ENCODE measurements around the gene C16orf89.
"Not testable (repeated sequence)": the region's sequence is repeated elsewhere in the genome, so short reads cannot be mapped to it uniquely, and the experiment has no call there.

Gene C16orf89

GRCh38 chr16:5084099-5084731 is 18.5 kb upstream of the C16orf89 start:
- WGBS, 2 experiments (ENCODE audit: insufficient coverage in 2 of 2), result 84 to 89% methylated on average over 5 to 7 of the region's 11 CpGs
- not testable (repeated sequence) for H3K4me1 ChIP-seq (ENCODE audit: control insufficient read depth, insufficient read depth, low read length, poor library complexity, severe bottlenecking); H3K9me3 ChIP-seq (ENCODE audit: control insufficient read depth, low read length); H3K4me3 ChIP-seq (ENCODE audit: extremely low read depth, insufficient read depth, low read length, poor library complexity, severe bottlenecking); H3K27ac ChIP-seq (ENCODE audit: low read depth, low read length, severe bottlenecking)
- peaks cover 14% of the 10 kb centered on the region for H3K36me3 ChIP-seq (ENCODE audit: control insufficient read depth, insufficient read depth, low read length)

GRCh38 chr16:5083646-5084045 is 17.9 kb upstream of the C16orf89 start:
- peaks cover 17% of the 10 kb centered on the region for H3K36me3 ChIP-seq (ENCODE audit: control insufficient read depth, insufficient read depth, low read length)
- H3K4me1 ChIP-seq (ENCODE audit: control insufficient read depth, insufficient read depth, low read length, poor library complexity, severe bottlenecking); H3K27ac ChIP-seq (ENCODE audit: low read depth, low read length, severe bottlenecking); H3K9me3 ChIP-seq (ENCODE audit: control insufficient read depth, low read length); H3K4me3 ChIP-seq (ENCODE audit: extremely low read depth, insufficient read depth, low read length, poor library complexity, severe bottlenecking): not testable (repeated sequence)
- WGBS, 2 experiments (ENCODE audit: insufficient coverage in 2 of 2), result 85 to 89% methylated on average over 5 of the region's 9 CpGs

GRCh38 chr16:5080996-5081395 is 15.2 kb upstream of the C16orf89 start:
- H3K4me1 ChIP-seq (ENCODE audit: control insufficient read depth, insufficient read depth, low read length, poor library complexity, severe bottlenecking); H3K4me3 ChIP-seq (ENCODE audit: extremely low read depth, insufficient read depth, low read length, poor library complexity, severe bottlenecking); H3K27ac ChIP-seq (ENCODE audit: low read depth, low read length, severe bottlenecking); H3K9me3 ChIP-seq (ENCODE audit: control insufficient read depth, low read length): not testable (repeated sequence)
- WGBS, 2 experiments (ENCODE audit: insufficient coverage in 2 of 2), result 90 to 98% methylated on average over 2 to 5 of the region's 9 CpGs
- peaks cover 32% of the 10 kb centered on the region for H3K36me3 ChIP-seq (ENCODE audit: control insufficient read depth, insufficient read depth, low read length)

GRCh38 chr16:5080461-5080860 is 14.7 kb upstream of the C16orf89 start:
- H3K27ac ChIP-seq (ENCODE audit: low read depth, low read length, severe bottlenecking); H3K4me1 ChIP-seq (ENCODE audit: control insufficient read depth, insufficient read depth, low read length, poor library complexity, severe bottlenecking); H3K9me3 ChIP-seq (ENCODE audit: control insufficient read depth, low read length); H3K4me3 ChIP-seq (ENCODE audit: extremely low read depth, insufficient read depth, low read length, poor library complexity, severe bottlenecking): not testable (repeated sequence)
- WGBS, 2 experiments (ENCODE audit: insufficient coverage in 2 of 2), result 93 to 98% methylated on average over 7 to 11 of the region's 12 CpGs
- H3K36me3 ChIP-seq (ENCODE audit: control insufficient read depth, insufficient read depth, low read length), result peaks cover 34% of the 10 kb centered on the region

GRCh38 chr16:5078626-5079025 is 12.9 kb upstream of the C16orf89 start:
- WGBS, 2 experiments (ENCODE audit: insufficient coverage in 2 of 2), result 91 to 96% methylated on average over 5 to 14 of the region's 17 CpGs

GRCh38 chr16:5077304-5077703 is 11.5 kb upstream of the C16orf89 start:
- Histone ChIP-seq H3K4me3 (ENCODE audit: extremely low read depth, insufficient read depth, low read length, poor library complexity, severe bottlenecking) (no peak overlapping the region), H3K9me3 (ENCODE audit: control insufficient read depth, low read length) (no peaks in the 10 kb centered on the region), H3K36me3 (ENCODE audit: control insufficient read depth, insufficient read depth, low read length) (peaks cover 40% of the 10 kb centered on the region), H3K4me1 (ENCODE audit: control insufficient read depth, insufficient read depth, low read length, poor library complexity, severe bottlenecking) (no peaks in the 10 kb centered on the region), H3K27ac (ENCODE audit: low read depth, low read length, severe bottlenecking) (no peak overlapping the region)
- 95 to 96% methylated on average over 10 to 13 of the region's 13 CpGs for WGBS, 2 experiments (ENCODE audit: insufficient coverage in 2 of 2)

More at GRCh38 chr16:5078626-5079025, 12.9 kb upstream of the C16orf89 start:
- no peak overlapping the region for H3K27ac ChIP-seq (ENCODE audit: low read depth, low read length, severe bottlenecking)
- H3K4me3 ChIP-seq (ENCODE audit: extremely low read depth, insufficient read depth, low read length, poor library complexity, severe bottlenecking), result no peak overlapping the region
- H3K36me3 ChIP-seq (ENCODE audit: control insufficient read depth, insufficient read depth, low read length), result peaks cover 40% of the 10 kb centered on the region
- H3K9me3 ChIP-seq (ENCODE audit: control insufficient read depth, low read length), result no peaks in the 10 kb centered on the region
- no peaks in the 10 kb centered on the region for H3K4me1 ChIP-seq (ENCODE audit: control insufficient read depth, insufficient read depth, low read length, poor library complexity, severe bottlenecking)

GRCh38 chr16:5075637-5076036 is 9.9 kb upstream of the C16orf89 start:
- Histone ChIP-seq H3K36me3 (ENCODE audit: control insufficient read depth, insufficient read depth, low read length) (peaks cover 38% of the 10 kb centered on the region), H3K4me1 (ENCODE audit: control insufficient read depth, insufficient read depth, low read length, poor library complexity, severe bottlenecking) (no peaks in the 10 kb centered on the region), H3K27ac (ENCODE audit: low read depth, low read length, severe bottlenecking) (no peak overlapping the region), H3K9me3 (ENCODE audit: control insufficient read depth, low read length) (no peaks in the 10 kb centered on the region), H3K4me3 (ENCODE audit: extremely low read depth, insufficient read depth, low read length, poor library complexity, severe bottlenecking) (no peak overlapping the region)
- WGBS, 2 experiments (ENCODE audit: insufficient coverage in 2 of 2), result 85 to 94% methylated on average over 4 to 5 of the region's 5 CpGs

GRCh38 chr16:5073771-5074170 is 8.0 kb upstream of the C16orf89 start:
- peaks cover 33% of the 10 kb centered on the region for H3K36me3 ChIP-seq (ENCODE audit: control insufficient read depth, insufficient read depth, low read length)
- WGBS, 2 experiments (ENCODE audit: insufficient coverage in 2 of 2), result 92% methylated on average over 10 to 12 of the region's 15 CpGs
- not testable (repeated sequence) for H3K4me1 ChIP-seq (ENCODE audit: control insufficient read depth, insufficient read depth, low read length, poor library complexity, severe bottlenecking); H3K4me3 ChIP-seq (ENCODE audit: extremely low read depth, insufficient read depth, low read length, poor library complexity, severe bottlenecking); H3K9me3 ChIP-seq (ENCODE audit: control insufficient read depth, low read length); H3K27ac ChIP-seq (ENCODE audit: low read depth, low read length, severe bottlenecking)

GRCh38 chr16:5073279-5073629 is 7.5 kb upstream of the C16orf89 start:
- H3K4me1 ChIP-seq (ENCODE audit: control insufficient read depth, insufficient read depth, low read length, poor library complexity, severe bottlenecking), result no peaks in the 10 kb centered on the region
- no peaks in the 10 kb centered on the region for H3K9me3 ChIP-seq (ENCODE audit: control insufficient read depth, low read length)
- WGBS, 2 experiments (ENCODE audit: insufficient coverage in 2 of 2), result 100% methylated on average over 1 to 2 of the region's 2 CpGs
- peaks cover 33% of the 10 kb centered on the region for H3K36me3 ChIP-seq (ENCODE audit: control insufficient read depth, insufficient read depth, low read length)
- H3K27ac ChIP-seq (ENCODE audit: low read depth, low read length, severe bottlenecking), result no peak overlapping the region
- no peak overlapping the region for H3K4me3 ChIP-seq (ENCODE audit: extremely low read depth, insufficient read depth, low read length, poor library complexity, severe bottlenecking)

- Histone ChIP-seq H3K4me3 (ENCODE audit: extremely low read depth, insufficient read depth, low read length, poor library complexity, severe bottlenecking) (peak overlapping the region; percentile 62), H3K27ac (ENCODE audit: low read depth, low read length, severe bottlenecking) (peak overlapping the region; percentile 81), H3K9me3 (ENCODE audit: control insufficient read depth, low read length) (no peaks in the 10 kb centered on the region), H3K4me1 (ENCODE audit: control insufficient read depth, insufficient read depth, low read length, poor library complexity, severe bottlenecking) (no peaks in the 10 kb centered on the region), H3K36me3 (ENCODE audit: control insufficient read depth, insufficient read depth, low read length) (peaks cover 30% of the 10 kb centered on the region)
- WGBS, 2 experiments (ENCODE audit: insufficient coverage in 2 of 2), result 69 to 79% methylated on average over 9 to 11 of the region's 12 CpGs
Measured at GRCh38 chr16:5072334-5073278, 6.8 kb upstream of the C16orf89 start.
